Measurements from ENCODE around the gene RABGAP1.

DNA sequence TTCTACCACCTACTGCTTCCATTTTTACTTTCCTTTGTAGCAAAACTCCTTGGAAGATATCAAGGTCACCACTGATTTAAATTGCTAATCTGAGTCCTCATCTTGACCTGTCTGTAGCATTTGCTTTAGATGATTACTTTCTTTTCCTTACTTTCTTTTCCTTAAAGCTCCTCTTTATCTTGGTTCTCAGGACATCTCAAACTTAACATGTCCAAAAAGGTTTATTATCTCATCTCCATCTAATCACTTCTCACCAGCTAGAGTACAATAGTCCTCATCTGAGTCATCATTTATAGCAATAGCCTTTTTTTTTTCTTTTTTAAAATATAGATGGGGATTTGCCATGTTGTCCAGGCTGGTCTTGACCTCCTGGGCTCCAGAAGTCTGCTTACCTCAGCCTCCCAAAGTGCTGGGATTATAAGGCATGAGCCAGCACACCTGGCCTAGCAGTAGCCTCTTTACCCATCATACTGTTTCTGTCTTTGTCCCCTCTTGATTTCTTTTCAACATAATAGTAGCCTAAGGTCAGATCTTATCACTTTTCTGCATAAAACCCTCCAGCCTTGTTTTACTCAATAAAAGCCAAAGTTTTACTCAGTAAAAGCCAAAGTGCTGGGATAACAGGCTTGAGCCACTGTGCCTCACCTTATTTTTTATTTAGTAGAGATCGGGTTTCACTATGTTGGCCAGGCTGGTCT lies 59.7 kb downstream of the RABGAP1 start:
- TF ChIP-seq, protein P1, sequence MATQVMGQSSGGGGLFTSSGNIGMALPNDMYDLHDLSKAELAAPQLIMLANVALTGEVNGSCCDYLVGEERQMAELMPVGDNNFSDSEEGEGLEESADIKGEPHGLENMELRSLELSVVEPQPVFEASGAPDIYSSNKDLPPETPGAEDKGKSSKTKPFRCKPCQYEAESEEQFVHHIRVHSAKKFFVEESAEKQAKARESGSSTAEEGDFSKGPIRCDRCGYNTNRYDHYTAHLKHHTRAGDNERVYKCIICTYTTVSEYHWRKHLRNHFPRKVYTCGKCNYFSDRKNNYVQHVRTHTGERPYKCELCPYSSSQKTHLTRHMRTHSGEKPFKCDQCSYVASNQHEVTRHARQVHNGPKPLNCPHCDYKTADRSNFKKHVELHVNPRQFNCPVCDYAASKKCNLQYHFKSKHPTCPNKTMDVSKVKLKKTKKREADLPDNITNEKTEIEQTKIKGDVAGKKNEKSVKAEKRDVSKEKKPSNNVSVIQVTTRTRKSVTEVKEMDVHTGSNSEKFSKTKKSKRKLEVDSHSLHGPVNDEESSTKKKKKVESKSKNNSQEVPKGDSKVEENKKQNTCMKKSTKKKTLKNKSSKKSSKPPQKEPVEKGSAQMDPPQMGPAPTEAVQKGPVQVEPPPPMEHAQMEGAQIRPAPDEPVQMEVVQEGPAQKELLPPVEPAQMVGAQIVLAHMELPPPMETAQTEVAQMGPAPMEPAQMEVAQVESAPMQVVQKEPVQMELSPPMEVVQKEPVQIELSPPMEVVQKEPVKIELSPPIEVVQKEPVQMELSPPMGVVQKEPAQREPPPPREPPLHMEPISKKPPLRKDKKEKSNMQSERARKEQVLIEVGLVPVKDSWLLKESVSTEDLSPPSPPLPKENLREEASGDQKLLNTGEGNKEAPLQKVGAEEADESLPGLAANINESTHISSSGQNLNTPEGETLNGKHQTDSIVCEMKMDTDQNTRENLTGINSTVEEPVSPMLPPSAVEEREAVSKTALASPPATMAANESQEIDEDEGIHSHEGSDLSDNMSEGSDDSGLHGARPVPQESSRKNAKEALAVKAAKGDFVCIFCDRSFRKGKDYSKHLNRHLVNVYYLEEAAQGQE (IDR thresholded peaks at IDR 0.05; ENCODE audit: unreplicated experiment): no peak
- TF ChIP-seq, protein P2, sequence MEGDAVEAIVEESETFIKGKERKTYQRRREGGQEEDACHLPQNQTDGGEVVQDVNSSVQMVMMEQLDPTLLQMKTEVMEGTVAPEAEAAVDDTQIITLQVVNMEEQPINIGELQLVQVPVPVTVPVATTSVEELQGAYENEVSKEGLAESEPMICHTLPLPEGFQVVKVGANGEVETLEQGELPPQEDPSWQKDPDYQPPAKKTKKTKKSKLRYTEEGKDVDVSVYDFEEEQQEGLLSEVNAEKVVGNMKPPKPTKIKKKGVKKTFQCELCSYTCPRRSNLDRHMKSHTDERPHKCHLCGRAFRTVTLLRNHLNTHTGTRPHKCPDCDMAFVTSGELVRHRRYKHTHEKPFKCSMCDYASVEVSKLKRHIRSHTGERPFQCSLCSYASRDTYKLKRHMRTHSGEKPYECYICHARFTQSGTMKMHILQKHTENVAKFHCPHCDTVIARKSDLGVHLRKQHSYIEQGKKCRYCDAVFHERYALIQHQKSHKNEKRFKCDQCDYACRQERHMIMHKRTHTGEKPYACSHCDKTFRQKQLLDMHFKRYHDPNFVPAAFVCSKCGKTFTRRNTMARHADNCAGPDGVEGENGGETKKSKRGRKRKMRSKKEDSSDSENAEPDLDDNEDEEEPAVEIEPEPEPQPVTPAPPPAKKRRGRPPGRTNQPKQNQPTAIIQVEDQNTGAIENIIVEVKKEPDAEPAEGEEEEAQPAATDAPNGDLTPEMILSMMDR (conservative IDR thresholded peaks at IDR 0.05; ENCODE audit: low read depth in 2 of 2): no peak
- TF ChIP-seq EZH2 (IDR thresholded peaks at IDR 0.05; ENCODE audit: low read depth, unreplicated experiment) (no peak), EZH2phosphoT487 (IDR thresholded peaks at IDR 0.05; ENCODE audit: unreplicated experiment) (no peak), ZNF114 (CRISPR knock-in tag; IDR thresholded peaks at IDR 0.05) (no peak), POLR2AphosphoS5 (IDR thresholded peaks at IDR 0.05; ENCODE audit: low read depth) (no peak), CREB1 (CRISPR knock-in tag; IDR thresholded peaks at IDR 0.05; ENCODE audit: low read depth) (no peak)
- TF ChIP-seq, protein P3, sequence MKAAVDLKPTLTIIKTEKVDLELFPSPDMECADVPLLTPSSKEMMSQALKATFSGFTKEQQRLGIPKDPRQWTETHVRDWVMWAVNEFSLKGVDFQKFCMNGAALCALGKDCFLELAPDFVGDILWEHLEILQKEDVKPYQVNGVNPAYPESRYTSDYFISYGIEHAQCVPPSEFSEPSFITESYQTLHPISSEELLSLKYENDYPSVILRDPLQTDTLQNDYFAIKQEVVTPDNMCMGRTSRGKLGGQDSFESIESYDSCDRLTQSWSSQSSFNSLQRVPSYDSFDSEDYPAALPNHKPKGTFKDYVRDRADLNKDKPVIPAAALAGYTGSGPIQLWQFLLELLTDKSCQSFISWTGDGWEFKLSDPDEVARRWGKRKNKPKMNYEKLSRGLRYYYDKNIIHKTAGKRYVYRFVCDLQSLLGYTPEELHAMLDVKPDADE (IDR thresholded peaks at IDR 0.05): no peak

Data from GM23338 (cell line).